OCI-LY3 (cell line): Measurements from ENCODE around the gene DOK7.

Source experiments
- H2AFZ ChIP-seq: fragments of 200-600, 300-600 bp; shearing (Covaris generic); 2 replicates; pipeline ENCODE4 v1.6.0; 2014; ENCODE audit warnings: antibody characterized with exemption, low read depth, low read length
- H3K27ac ChIP-seq: fragments of 200-600, 300-600 bp; sonication (generic); 2 replicates; pipeline ENCODE4 v1.5.1; 2014; ENCODE audit warnings: mild to moderate bottlenecking, low read length, moderate library complexity, mixed read lengths
- H3K27me3 ChIP-seq: fragments of 200-600, 300-600 bp; sonication (generic); 2 replicates; pipeline ENCODE4 v1.6.1; 2014; ENCODE audit warnings: low read depth, low read length, mixed read lengths
- H3K36me3 ChIP-seq: fragments of 200-600, 300-600 bp; sonication (generic); replicated peaks from 2 replicates; pipeline ENCODE3; 2014; ENCODE audit warnings: low read depth, low read length, mixed read lengths
- H3K4me1 ChIP-seq: fragments of 300-600, 200-600 bp; sonication (generic); 2 replicates; pipeline ENCODE4 v1.6.1; 2014; ENCODE audit warnings: low read length, mixed read lengths
- H3K4me2 ChIP-seq: fragments of 200-600, 300-600 bp; sonication (generic); 2 replicates; pipeline ENCODE4 v1.6.1; 2014; ENCODE audit warnings: low read length, mixed read lengths
- H3K4me3 ChIP-seq: fragments of 300-600, 200-600 bp; sonication (generic); 2 replicates; pipeline ENCODE4 v1.5.1; 2014; ENCODE audit warnings: antibody characterized with exemption, mild to moderate bottlenecking, low read length, moderate library complexity
- H3K79me2 ChIP-seq: fragments of 300-600, 200-600 bp; shearing (Covaris generic); 2 replicates; pipeline ENCODE4 v1.6.1; 2014; ENCODE audit warnings: mild to moderate bottlenecking, low read length, mixed read lengths
- H3K9ac ChIP-seq: fragments of 300-600, 200-600 bp; shearing (Covaris generic); 2 replicates; pipeline ENCODE4 v1.6.0; 2014; ENCODE audit warnings: mild to moderate bottlenecking, low read length, moderate library complexity
- H3K9me3 ChIP-seq: fragments of 200-600, 300-600 bp; shearing (Covaris generic); 2 replicates; pipeline ENCODE4 v1.6.1; 2014; ENCODE audit warnings: low read length, mixed read lengths; ENCODE audit not compliant: insufficient read depth
- H4K20me1 ChIP-seq: fragments of 200-600, 300-600 bp; sonication (generic); 2 replicates; pipeline ENCODE4 v1.6.1; 2016; ENCODE audit warnings: low read length, mixed read lengths; ENCODE audit not compliant: insufficient read depth
- CTCF ChIP-seq: fragments of 200-600, 300-600 bp; sonication (generic); IDR thresholded peaks from 2 replicates; pipeline ENCODE4 v1.5.1; 2014; ENCODE audit warnings: antibody characterized with exemption, low read length, low read depth
- EZH2phosphoT487 ChIP-seq: fragments of 200-600 bp; shearing (Covaris generic); IDR thresholded peaks from 2 replicates; pipeline ENCODE4 v1.6.1; 2018; ENCODE audit warnings: antibody characterized with exemption, mixed run types, low read depth

The DOK7 gene

GRCh38 chr4:3441501-3442459 lies 21.3 kb upstream of the DOK7 start, which contains the start of gene HGFAC:
Gene HGFAC, plus strand, starts transcription at chr4:3441968. Its CDS starts 34 bp downstream, at chr4:3442002.
- no peak within 1 kb of the TSS for H3K4me2 ChIP-seq
- H3K79me2 ChIP-seq = no peaks in the 10 kb centered on the region
- H3K27me3 ChIP-seq = no peaks in the 10 kb centered on the region
- TF ChIP-seq CTCF = no peak
- no peak for TF ChIP-seq EZH2phosphoT487
- H3K27ac ChIP-seq = no peak within 1 kb of the TSS
- no peaks in the 10 kb centered on the region for H3K36me3 ChIP-seq
- H4K20me1 ChIP-seq = no peaks in the 10 kb centered on the region
- no peak within 1 kb of the TSS for H3K9ac ChIP-seq
- no peak within 1 kb of the TSS for H3K4me3 ChIP-seq
- no peaks in the 10 kb centered on the region for H3K9me3 ChIP-seq
- peaks cover 4% of the 10 kb centered on the region; the same call in 1 of the 2 replicates for H3K4me1 ChIP-seq
- peak within 1 kb of the TSS; percentile 57; the same call in 1 of the 2 replicates for H2AFZ ChIP-seq

GRCh38 chr4:3442460-3442958 lies 20.6 kb upstream of the DOK7 start:
- H3K79me2 ChIP-seq = no peaks in the 10 kb centered on the region
- no peak overlapping the region for H3K4me2 ChIP-seq
- H4K20me1 ChIP-seq = no peaks in the 10 kb centered on the region
- no peaks in the 10 kb centered on the region for H3K4me1 ChIP-seq
- no peaks in the 10 kb centered on the region for H3K9me3 ChIP-seq
- no peaks in the 10 kb centered on the region for H3K27me3 ChIP-seq
- no peak overlapping the region for H3K4me3 ChIP-seq
- H3K36me3 ChIP-seq = no peaks in the 10 kb centered on the region
- no peak overlapping the region for H3K27ac ChIP-seq
- no peak overlapping the region for H3K9ac ChIP-seq
- H2AFZ ChIP-seq = peak overlapping the region; percentile 57; the same call in 1 of the 2 replicates
- TF ChIP-seq CTCF (no peak), EZH2phosphoT487 (no peak)

- H3K27ac ChIP-seq = no peak overlapping the region
- TF ChIP-seq CTCF (peak; percentile 91), EZH2phosphoT487 (no peak)
- H3K4me2 ChIP-seq = peak overlapping the region; percentile 65
- H3K4me3 ChIP-seq = peak overlapping the region; percentile 45
- no peaks in the 10 kb centered on the region for H3K27me3 ChIP-seq
- H2AFZ ChIP-seq = peak overlapping the region; percentile 57; the same call in 1 of the 2 replicates
- no peaks in the 10 kb centered on the region for H3K9me3 ChIP-seq
- H3K79me2 ChIP-seq = no peaks in the 10 kb centered on the region
- H3K4me1 ChIP-seq = no peaks in the 10 kb centered on the region
- H4K20me1 ChIP-seq = no peaks in the 10 kb centered on the region
- H3K9ac ChIP-seq = no peak overlapping the region
- H3K36me3 ChIP-seq = no peaks in the 10 kb centered on the region
These were observed 20.0 kb upstream of the DOK7 start for GRCh38 chr4:3442959-3443749.
